H1 (cell line): ENCODE results near the gene RBM10. TPM values are rescaled to one million over a fixed set of nuclear protein-coding genes. Genes with fewer than 3 reads are reported as not detected.

Source experiments
- CTCF ChIA-PET: fragments of 300-600 bp; sonication (Branson Sonifier 250); formaldehyde crosslinking; loops from one replicate; lab custom pipeline; 2021; ENCODE audit not compliant: partially characterized antibody; lab: Charles Lee
- POLR2A ChIA-PET: fragments of 300-600 bp; sonication (Branson Sonifier 250); formaldehyde crosslinking; loops from one replicate; lab custom pipeline; 2021; ENCODE audit warnings: inconsistent platforms; ENCODE audit not compliant: partially characterized antibody; lab: Charles Lee
- DNase-seq, 2 experiments: peaks; one replicate each; pipeline versions ENCODE4 v3.0.0 to v3.0.0-alpha.2; 2010 to 2022; ENCODE audit warnings: low spot score in 2 of 2, low read depth in 1 of 2, mixed read lengths in 1 of 2
- FAIRE-seq: peaks from 2 replicates; lab custom pipeline; 2011; peaks lifted over from hg19 to GRCh38; lab: Jason Lieb, UNC
- H2AFZ ChIP-seq: 2 replicates; pipeline ENCODE4 v1.8.1; 2012; ENCODE audit warnings: low read length, inconsistent platforms
- H2AK5ac ChIP-seq: 2 replicates; pipeline ENCODE4 v1.6.1; 2013; ENCODE audit warnings: low read depth, low read length
- H2BK120ac ChIP-seq: replicated peaks from 2 replicates; pipeline ENCODE3; 2013; ENCODE audit warnings: low read depth, low read length, inconsistent platforms
- H2BK12ac ChIP-seq: 2 replicates; pipeline ENCODE4 v1.6.1; 2013; ENCODE audit warnings: low read depth, low read length
- H2BK15ac ChIP-seq: 2 replicates; pipeline ENCODE4 v1.6.1; 2013; ENCODE audit warnings: low read length
- H2BK20ac ChIP-seq: 2 replicates; pipeline ENCODE4 v1.6.1; 2013; ENCODE audit warnings: low read length
- H2BK5ac ChIP-seq: 2 replicates; pipeline ENCODE4 v1.6.1; 2013; ENCODE audit warnings: low read depth, low read length
- H3K14ac ChIP-seq: 2 replicates; pipeline ENCODE4 v1.6.1; 2013; ENCODE audit warnings: inconsistent platforms; ENCODE audit not compliant: insufficient read length
- H3K18ac ChIP-seq: 2 replicates; pipeline ENCODE4 v1.6.1; 2013; ENCODE audit warnings: low read length; ENCODE audit errors: extremely low read depth
- H3K23ac ChIP-seq: 2 replicates; pipeline ENCODE4 v1.6.1; 2013; ENCODE audit warnings: inconsistent platforms; ENCODE audit not compliant: insufficient read length
- H3K23me2 ChIP-seq: 2 replicates; pipeline ENCODE4 v1.6.1; 2013; ENCODE audit warnings: low read depth, low read length
- H3K27ac ChIP-seq: 2 replicates; pipeline ENCODE4 v1.6.1; 2011; ENCODE audit warnings: low read depth, low read length, inconsistent platforms
- H3K27me3 ChIP-seq, 4 experiments: replicated peaks in 1 of 4; 1 replicate in 1 of 4; 2 replicates in 3 of 4; pipeline versions ENCODE4 v1.6.1 to v1.8.1; 2011 to 2013; ENCODE audit warnings: low read length in 3 of 4, mild to moderate bottlenecking in 3 of 4, inconsistent platforms in 2 of 4, mixed read lengths in 2 of 4, moderate library complexity in 1 of 4; ENCODE audit not compliant: control insufficient read depth in 3 of 4, insufficient read depth in 3 of 4; ENCODE audit errors: extremely low read depth in 1 of 4
- H3K36me3 ChIP-seq, 4 experiments: 2 replicates each; pipeline versions ENCODE4 v1.6.1 to v1.8.1; 2011 to 2013; ENCODE audit warnings: mild to moderate bottlenecking in 4 of 4, low read length in 3 of 4, moderate library complexity in 2 of 4, control low read depth in 1 of 4, inconsistent platforms in 1 of 4; ENCODE audit not compliant: insufficient read depth in 4 of 4, control insufficient read depth in 2 of 4
- H3K4ac ChIP-seq: replicated peaks from 2 replicates; pipeline ENCODE3; 2013; ENCODE audit warnings: low read length, low read depth, mixed read lengths, inconsistent platforms; ENCODE audit not compliant: insufficient read length
- H3K4me1 ChIP-seq, 4 experiments: replicated peaks in 1 of 4; 1 replicate in 1 of 4; 2 replicates in 3 of 4; pipeline versions ENCODE4 v1.6.1 to v1.8.1; 2011 to 2013; ENCODE audit warnings: low read length in 3 of 4, inconsistent platforms in 2 of 4, mixed read lengths in 1 of 4; ENCODE audit not compliant: insufficient read depth in 4 of 4, control insufficient read depth in 3 of 4
- H3K4me2 ChIP-seq, 2 experiments: 2 replicates each; pipeline versions ENCODE4 v1.6.1 to v1.8.1; 2011 to 2013; ENCODE audit warnings: low read depth in 2 of 2, low read length in 2 of 2, control low read depth in 1 of 2, inconsistent platforms in 1 of 2, mild to moderate bottlenecking in 1 of 2; ENCODE audit not compliant: insufficient read depth in 1 of 2
- H3K4me3 ChIP-seq, 4 experiments: fragments of 200-600, 300-600 bp in 1 of 4; sonication (generic), shearing (Covaris generic), sonication (Bioruptor Twin) in 1 of 4; 2 replicates each; pipeline versions ENCODE4 v1.5.1 to v1.8.1; 2011 to 2016; ENCODE audit warnings: low read length in 4 of 4, low read depth in 3 of 4, control low read depth in 2 of 4, inconsistent platforms in 2 of 4, mild to moderate bottlenecking in 2 of 4, mixed read lengths in 1 of 4, moderate library complexity in 1 of 4; ENCODE audit not compliant: insufficient read depth in 2 of 4; ENCODE audit errors: extremely low read depth in 1 of 4
- H3K56ac ChIP-seq: replicated peaks from 2 replicates; pipeline ENCODE3; 2013; ENCODE audit warnings: low read depth, mild to moderate bottlenecking, mixed read lengths, low read length, inconsistent platforms; ENCODE audit not compliant: insufficient read length
- H3K79me1 ChIP-seq: 2 replicates; pipeline ENCODE4 v1.6.1; 2013; ENCODE audit warnings: low read depth, low read length, control low read depth
- H3K79me2 ChIP-seq, 2 experiments: 2 replicates each; pipeline versions ENCODE4 v1.6.1 to v1.8.1; 2012 to 2013; ENCODE audit warnings: low read length in 2 of 2, mild to moderate bottlenecking in 2 of 2, inconsistent platforms in 1 of 2; ENCODE audit not compliant: insufficient read depth in 2 of 2, control insufficient read depth in 1 of 2
- H3K9ac ChIP-seq, 4 experiments: replicated peaks in 1 of 4; 1 replicate in 1 of 4; 2 replicates in 3 of 4; pipeline versions ENCODE4 v1.6.1 to v1.8.1; 2011 to 2013; ENCODE audit warnings: low read depth in 3 of 4, low read length in 3 of 4, control low read depth in 2 of 4, mild to moderate bottlenecking in 2 of 4, moderate library complexity in 2 of 4, inconsistent platforms in 1 of 4; ENCODE audit errors: extremely low read depth in 1 of 4
- H3K9me3 ChIP-seq, 2 experiments: 2 replicates each; pipeline versions ENCODE4 v1.6.1 to v1.8.1; 2012 to 2013; ENCODE audit warnings: mild to moderate bottlenecking in 2 of 2, moderate library complexity in 2 of 2, control low read depth in 1 of 2, inconsistent platforms in 1 of 2, low read depth in 1 of 2, low read length in 1 of 2, mixed read lengths in 1 of 2; ENCODE audit not compliant: insufficient read depth in 2 of 2
- H4K20me1 ChIP-seq, 2 experiments: replicated peaks in 1 of 2; 2 replicates each; pipeline versions ENCODE3 to v1.8.1; 2011 to 2013; ENCODE audit warnings: inconsistent platforms in 2 of 2, low read length in 2 of 2, mild to moderate bottlenecking in 1 of 2; ENCODE audit not compliant: insufficient read depth in 2 of 2, control insufficient read depth in 1 of 2
- H4K5ac ChIP-seq: 2 replicates; pipeline ENCODE4 v1.6.1; 2013; ENCODE audit warnings: low read length, low read depth, mixed read lengths, inconsistent platforms; ENCODE audit not compliant: insufficient read length
- H4K8ac ChIP-seq: 2 replicates; pipeline ENCODE4 v1.8.0; 2013; ENCODE audit warnings: mild to moderate bottlenecking, moderate library complexity, low read length, inconsistent platforms; ENCODE audit not compliant: insufficient read depth; ENCODE audit errors: extremely low read depth
- H4K91ac ChIP-seq: replicated peaks from 2 replicates; pipeline ENCODE3; 2013; ENCODE audit warnings: low read length, mixed read lengths, inconsistent platforms; ENCODE audit not compliant: insufficient read length
- CBX8 ChIP-seq: fragments of 300-800, 300-1000 bp; sonication (generic); IDR thresholded peaks from 2 replicates; pipeline ENCODE4 v1.7.1; 2016; ENCODE audit warnings: low read depth, low read length, borderline replicate concordance
- CREB1 ChIP-seq: IDR thresholded peaks from 2 replicates; pipeline ENCODE4 v1.6.1; 2012; ENCODE audit warnings: inconsistent platforms
- NANOG ChIP-seq: IDR thresholded peaks from 2 replicates; pipeline ENCODE4 v1.6.1; 2011; ENCODE audit warnings: low read length, low read depth, mild to moderate bottlenecking, inconsistent platforms; ENCODE audit not compliant: insufficient read depth, poor library complexity, severe bottlenecking
- NRF1 ChIP-seq: IDR thresholded peaks from 2 replicates; pipeline ENCODE4 v1.6.1; 2011; ENCODE audit warnings: mild to moderate bottlenecking, low read depth, low read length, improper control_type of control experiment
- POU5F1 ChIP-seq: IDR thresholded peaks from 2 replicates; pipeline ENCODE4 v1.6.1; 2011; ENCODE audit warnings: low read depth, mild to moderate bottlenecking, low read length, moderate library complexity
- SIRT6 ChIP-seq: IDR thresholded peaks from one replicate; pipeline ENCODE4 v1.7.1; 2012; ENCODE audit warnings: low read length, inconsistent platforms
- SIX5 ChIP-seq: IDR thresholded peaks from 2 replicates; pipeline ENCODE4 v1.6.1; 2011; ENCODE audit warnings: mild to moderate bottlenecking, low read depth, low read length
- SP1 ChIP-seq: IDR thresholded peaks from 2 replicates; pipeline ENCODE4 v1.6.1; 2011; ENCODE audit warnings: low read depth, low read length
- SRF ChIP-seq: IDR thresholded peaks from 2 replicates; pipeline ENCODE4 v1.6.1; 2011; ENCODE audit warnings: mild to moderate bottlenecking, low read depth, low read length, moderate library complexity
- TCF12 ChIP-seq: IDR thresholded peaks from 2 replicates; pipeline ENCODE4 v1.6.1; 2011; ENCODE audit warnings: low read depth, mild to moderate bottlenecking, low read length
- ZNF274 ChIP-seq: IDR thresholded peaks from 2 replicates; pipeline ENCODE4 v1.7.0; 2012; ENCODE audit warnings: low read length, borderline replicate concordance; ENCODE audit errors: extremely low read depth
- WGBS, 2 experiments: shearing (Covaris generic) in 1 of 2; methylation state at CpG; one replicate each; pipeline versions ENCODE4 v1.1.6 to v1.1.7; 2013 to 2015; ENCODE audit warnings: low lambda C conversion rate in 2 of 2, mixed read lengths in 2 of 2, inconsistent platforms in 1 of 2, low coverage in 1 of 2, missing lambda C conversion rate in 1 of 2; ENCODE audit not compliant: insufficient replicate concordance in 2 of 2, insufficient coverage in 1 of 2, insufficient read length in 1 of 2; ENCODE audit errors: extremely low coverage in 1 of 2, missing lambda C conversion rate in 1 of 2; 5-methylcytosine and 5-hydroxymethylcytosine counted together
- polyA plus RNA-seq, 7 experiments: library from polyadenylated mRNA; depleted of rRNA in 3 of 7; stranded (reverse) in 5 of 7; unstranded in 2 of 7; fragments of >200 nt in 5 of 7; fragments of 200-250 nt in 2 of 7; gene quantifications; 1 replicate in 5 of 7; 2 replicates in 1 of 7; 4 replicates in 1 of 7; pipeline versions ENCODE4 v1.2.1 to v1.2.3, GENCODE V29; 2011 to 2013; ENCODE audit warnings: missing spikeins in 2 of 7, mixed read lengths in 2 of 7
- total RNA-seq: library from RNA; stranded (reverse); fragmentation: NEBNext Ultra II Directional; extraction: Animal tissue kit (Norgen Biotek cat#: 25700); gene quantifications from 2 replicates; pipeline ENCODE4 v1.2.1, GENCODE V29; 2021
- TF ChIP-seq, protein P1 (sequence below): IDR thresholded peaks from 2 replicates; pipeline ENCODE4 v1.6.1; 2011; ENCODE audit warnings: low read length, improper control_type of control experiment

Gene RBM10
- total and polyA plus RNA-seq, 2 of the 8 experiments (the other 6 are each of a cell fraction or from before 2014, with no cell fraction given) = 35.7 to 64.0 TPM

- no peak overlapping the region for H2BK5ac ChIP-seq
- H4K91ac ChIP-seq = no peak overlapping the region
- no peak overlapping the region for H2BK20ac ChIP-seq
- no peak overlapping the region for H2BK12ac ChIP-seq
- TF ChIP-seq CBX8 = no peak
- no peak for TF ChIP-seq NANOG
- TF ChIP-seq SRF = no peak
- no peak for TF ChIP-seq SIRT6
- TF ChIP-seq POU5F1 = no peak
- no peak for TF ChIP-seq SP1
- TF ChIP-seq ZNF274 = no peak
- TF ChIP-seq, protein P1, sequence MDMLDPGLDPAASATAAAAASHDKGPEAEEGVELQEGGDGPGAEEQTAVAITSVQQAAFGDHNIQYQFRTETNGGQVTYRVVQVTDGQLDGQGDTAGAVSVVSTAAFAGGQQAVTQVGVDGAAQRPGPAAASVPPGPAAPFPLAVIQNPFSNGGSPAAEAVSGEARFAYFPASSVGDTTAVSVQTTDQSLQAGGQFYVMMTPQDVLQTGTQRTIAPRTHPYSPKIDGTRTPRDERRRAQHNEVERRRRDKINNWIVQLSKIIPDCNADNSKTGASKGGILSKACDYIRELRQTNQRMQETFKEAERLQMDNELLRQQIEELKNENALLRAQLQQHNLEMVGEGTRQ = no peak
- no peak for TF ChIP-seq CREB1
- TF ChIP-seq NRF1 = no peak
- no peak for TF ChIP-seq TCF12
- no peak for TF ChIP-seq SIX5
- no peak overlapping the region for H3K56ac ChIP-seq
- no peak overlapping the region for H3K4ac ChIP-seq
- H3K9ac ChIP-seq = no peak overlapping the region
- H3K27me3 ChIP-seq = no peaks in the 10 kb centered on the region
- 67% methylated on average over 1 of the region's 3 CpGs; no CpG with 5 or more reads in 1 of the 2 experiments for WGBS, 2 experiments
- CTCF ChIA-PET = interaction anchor here (1.0 kb wide), 1 partner anchor 12 kb away, joined by 3 read pairs; the partner anchor contains the start of gene CDK16
- no peak for FAIRE-seq
- no peak for DNase-seq
- H4K8ac ChIP-seq = no peak overlapping the region
- no peak overlapping the region for H2AK5ac ChIP-seq
- H3K18ac ChIP-seq = no peak overlapping the region
- H3K27ac ChIP-seq = no peak overlapping the region
- no peak overlapping the region for H3K14ac ChIP-seq
- no peak overlapping the region for H3K4me3 ChIP-seq
- no peak overlapping the region for H4K5ac ChIP-seq
- no peak overlapping the region for H2BK120ac ChIP-seq
- no peak overlapping the region for H2AFZ ChIP-seq
- H4K20me1 ChIP-seq = peaks cover 0 to 17% of the 10 kb centered on the region in 2 experiments
- peaks cover 48 to 96% (median 79%) of the 10 kb centered on the region in 4 experiments; a peak in 7 of 8 replicates for H3K36me3 ChIP-seq
- no peaks in the 10 kb centered on the region; the same call in 1 of the 2 replicates for H3K79me1 ChIP-seq
- no peaks in the 10 kb centered on the region for H3K23me2 ChIP-seq
- no peak overlapping the region for H2BK15ac ChIP-seq
- H3K4me1 ChIP-seq = no peaks in the 10 kb centered on the region
- POLR2A ChIA-PET = interaction anchor here (1.2 to 6.7 kb wide), 4 partner anchors 11 to 23 kb away, joined by 3 to 63 read pairs (median 4); partner anchors contain the start of gene CDK16
- no peak overlapping the region for H3K4me2 ChIP-seq
- no peaks in the 10 kb centered on the region; a peak in 1 of 4 replicates for H3K79me2 ChIP-seq
- no peak overlapping the region for H3K23ac ChIP-seq
- no peaks in the 10 kb centered on the region for H3K9me3 ChIP-seq
These were observed 61.3 kb downstream of the RBM10 start for GRCh38 chrX:47206316-47206715.
